HepG2 (cell line): ENCODE measurements around the gene CERS1. TPM values are rescaled to one million over a fixed set of nuclear protein-coding genes. Genes with fewer than 3 reads are reported as not detected.

ENCODE experiments used
- ATF3 ChIP-seq: sonication (generic); formaldehyde crosslinking; IDR thresholded peaks from 2 replicates; pipeline ENCODE4 v1.4.0; 2020; ENCODE audit warnings: missing genetic modification reagents
- CCAR2 ChIP-seq: fragments of 200-400 bp; formaldehyde crosslinking; optimal IDR thresholded peaks from 2 replicates; pipeline ENCODE3; 2018; ENCODE audit warnings: low read depth, mild to moderate bottlenecking, low read length, moderate library complexity
- GZF1 ChIP-seq: sonication (generic); formaldehyde crosslinking; IDR thresholded peaks from 2 replicates; pipeline ENCODE4 v1.5.1; 2020; ENCODE audit warnings: mild to moderate bottlenecking, missing genetic modification reagents
- HDAC1 ChIP-seq: sonication (generic); formaldehyde crosslinking; IDR thresholded peaks from 2 replicates; pipeline ENCODE4 v1.5.1; 2020; ENCODE audit warnings: mild to moderate bottlenecking, missing genetic modification reagents
- RBM39 ChIP-seq: fragments of 200-400 bp; formaldehyde crosslinking; IDR thresholded peaks from one replicate; pipeline ENCODE4 v1.6.1; 2018; ENCODE audit warnings: antibody characterized with exemption, mild to moderate bottlenecking, low read depth, low read length; ENCODE audit not compliant: poor library complexity, severe bottlenecking
- RERE ChIP-seq: IDR thresholded peaks from 2 replicates; pipeline ENCODE4 v1.6.1; 2016; ENCODE audit warnings: low read depth, missing genetic modification reagents, missing compliant biosample characterization
- WIZ ChIP-seq: sonication (generic); formaldehyde crosslinking; IDR thresholded peaks from 2 replicates; pipeline ENCODE4 v1.5.1; 2020; ENCODE audit warnings: mild to moderate bottlenecking, missing genetic modification reagents
- YY1 ChIP-seq: IDR thresholded peaks from 2 replicates; pipeline ENCODE4 v1.6.1; 2011; ENCODE audit warnings: low read length, low read depth, moderate library complexity, mild to moderate bottlenecking; ENCODE audit not compliant: insufficient read depth, insufficient replicate concordance
- ZBTB38 ChIP-seq: sonication (generic); formaldehyde crosslinking; IDR thresholded peaks from 2 replicates; pipeline ENCODE4 v1.5.1; 2020; ENCODE audit warnings: mild to moderate bottlenecking, missing genetic modification reagents
- ZBTB7A ChIP-seq: sonication (generic); formaldehyde crosslinking; IDR thresholded peaks from 2 replicates; pipeline ENCODE4 v1.8.0; 2022; ENCODE audit warnings: mild to moderate bottlenecking, missing genetic modification reagents
- ZEB1 ChIP-seq: IDR thresholded peaks from 2 replicates; pipeline ENCODE4 v1.6.1; 2012; ENCODE audit warnings: mild to moderate bottlenecking, low read depth, inconsistent platforms; ENCODE audit not compliant: insufficient replicate concordance
- ZNF280B ChIP-seq: sonication (generic); formaldehyde crosslinking; IDR thresholded peaks from 2 replicates; pipeline ENCODE4 v1.5.0; 2020; ENCODE audit warnings: missing genetic modification reagents, mild to moderate bottlenecking, borderline replicate concordance
- ZNF496 ChIP-seq: sonication (generic); formaldehyde crosslinking; IDR thresholded peaks from 2 replicates; pipeline ENCODE4 v1.8.1; 2023; ENCODE audit warnings: mild to moderate bottlenecking, moderate library complexity, missing genetic modification reagents; ENCODE audit not compliant: insufficient replicate concordance
- ZNF562 ChIP-seq: sonication (generic); formaldehyde crosslinking; IDR thresholded peaks from 2 replicates; pipeline ENCODE4 v1.8.0; 2022; ENCODE audit warnings: missing genetic modification reagents, borderline replicate concordance
- ZNF563 ChIP-seq: sonication (generic); formaldehyde crosslinking; IDR thresholded peaks from 2 replicates; pipeline ENCODE4 v1.8.0; 2022; ENCODE audit warnings: mild to moderate bottlenecking, moderate library complexity, missing genetic modification reagents
- ZNF687 ChIP-seq: sonication (generic); formaldehyde crosslinking; IDR thresholded peaks from 2 replicates; pipeline ENCODE4 v1.5.1; 2020; ENCODE audit warnings: mild to moderate bottlenecking, missing genetic modification reagents, moderate library complexity
- polyA plus RNA-seq, 8 experiments: library from polyadenylated mRNA; depleted of rRNA in 3 of 8; stranded (reverse) in 7 of 8; unstranded in 1 of 8; fragments of >200 nt; fragmentation: Illumina TruSeq in 4 of 8; extraction: Trizol in 4 of 8; gene quantifications; 2 replicates each; pipeline versions ENCODE4 v1.2.1 to v1.2.3, GENCODE V29; 2011 to 2016; ENCODE audit warnings: low read depth in 4 of 8, missing spikeins in 1 of 8, mixed read lengths in 1 of 8; ENCODE audit not compliant: insufficient read depth in 1 of 8
- total RNA-seq, 5 experiments: library from RNA; depleted of rRNA; stranded (reverse); fragments of >200 nt; fragmentation: Illumina TruSeq; extraction: Trizol; gene quantifications; 2 replicates each; pipeline ENCODE4 v1.2.3, GENCODE V29; 2016; ENCODE audit warnings: low read depth in 1 of 5

Gene CERS1
- total and polyA plus RNA-seq, 2 of the 13 experiments (the other 11 are each of a cell fraction or from before 2014, with no cell fraction given): 4.6 to 9.8 TPM

GRCh38 chr19:18839465-18840287 lies 56.3 kb downstream of the CERS1 start (continued):
- no peak for TF ChIP-seq ZNF562 (CRISPR knock-in tag)
- TF ChIP-seq ZEB1: peak; percentile 28
- no peak for TF ChIP-seq ZNF496
- peak; percentile 98 for TF ChIP-seq ZNF687 (CRISPR knock-in tag)
- TF ChIP-seq CCAR2: no peak
- TF ChIP-seq RBM39: no peak
- peak; percentile 71; the same call in 1 of the 2 replicates for TF ChIP-seq WIZ (CRISPR knock-in tag)
- TF ChIP-seq HDAC1 (CRISPR knock-in tag): peak; percentile 98
- TF ChIP-seq ZBTB7A (CRISPR knock-in tag): peak; percentile 98
- TF ChIP-seq RERE (CRISPR knock-in tag): peak; percentile 75
- TF ChIP-seq YY1: no peak
- peak; percentile 18; the same call in 1 of the 2 replicates for TF ChIP-seq GZF1 (CRISPR knock-in tag)
- peak; percentile 80; the same call in 1 of the 2 replicates for TF ChIP-seq ZBTB38 (CRISPR knock-in tag)
- peak; percentile 58; the same call in 1 of the 2 replicates for TF ChIP-seq ZNF280B
- TF ChIP-seq ATF3 (CRISPR knock-in tag): no peak
- 0 out of 2 replicates have a peak, but pooled peaks have one; percentile 42 for TF ChIP-seq ZNF563 (CRISPR knock-in tag)
